GDM1 (cell line): ENCODE measurements around the gene GXYLT2.
"Not testable (repeated sequence)": the region's sequence is repeated elsewhere in the genome, so short reads cannot be mapped to it uniquely, and the experiment has no call there.

Experiments used
- DNase-seq: peaks from one replicate; lab custom pipeline; 2025; lab: John Stamatoyannopoulos, UW

The GXYLT2 gene

GRCh38 chr3:72974956-72975355 is 87.1 kb downstream of the GXYLT2 start:
- no peak for DNase-seq

GRCh38 chr3:72976281-72976741 is 88.5 kb downstream of the GXYLT2 start:
- DNase-seq, result no peak

- DNase-seq, result no peak
Measured at GRCh38 chr3:72977060-72977808, 89.4 kb downstream of the GXYLT2 start.

- no peak for DNase-seq
Measured at GRCh38 chr3:72982609-72983366, 94.9 kb downstream of the GXYLT2 start.

GRCh38 chr3:72985576-72985975 is 97.7 kb downstream of the GXYLT2 start:
- DNase-seq, result no peak

- DNase-seq, result no peak
Measured at GRCh38 chr3:72990701-72991395, 103.0 kb downstream of the GXYLT2 start.

- no peak for DNase-seq
Measured at GRCh38 chr3:72991522-72991921, 103.7 kb downstream of the GXYLT2 start.

- DNase-seq, result no peak
Measured at GRCh38 chr3:72993391-72993790, 105.5 kb downstream of the GXYLT2 start.

- no peak for DNase-seq
Measured at GRCh38 chr3:72995337-72995736, 107.5 kb downstream of the GXYLT2 start.

GRCh38 chr3:72996121-72996472 is 108.3 kb downstream of the GXYLT2 start:
- no peak for DNase-seq

GRCh38 chr3:72996473-72997333 is 108.9 kb downstream of the GXYLT2 start, which contains the start of gene PPP4R2:
Gene PPP4R2 (plus strand): TSS chr3:72996811. CDS start chr3:72997038, 227 bp downstream.
- peak; percentile 92 for DNase-seq

GRCh38 chr3:72997421-72997961 is 109.6 kb downstream of the GXYLT2 start:
- peak; percentile 4 for DNase-seq

- no peak for DNase-seq
Measured at GRCh38 chr3:72998466-72998865, 110.6 kb downstream of the GXYLT2 start.

GRCh38 chr3:72999951-73000350 is 112.1 kb downstream of the GXYLT2 start:
- DNase-seq, result no peak

GRCh38 chr3:73003050-73003449 is 115.2 kb downstream of the GXYLT2 start:
- DNase-seq, result not testable (repeated sequence)

- no peak for DNase-seq
Measured at GRCh38 chr3:73004316-73004715, 116.5 kb downstream of the GXYLT2 start.

GRCh38 chr3:73007992-73008712 is 120.3 kb downstream of the GXYLT2 start:
- no peak for DNase-seq

GRCh38 chr3:73009008-73009407 is 121.2 kb downstream of the GXYLT2 start:
- DNase-seq, result no peak

GRCh38 chr3:73009750-73010149 is 121.9 kb downstream of the GXYLT2 start:
- no peak for DNase-seq

- DNase-seq, result no peak
Measured at GRCh38 chr3:73010158-73010557, 122.3 kb downstream of the GXYLT2 start.

GRCh38 chr3:73018298-73018697 is 130.5 kb downstream of the GXYLT2 start:
- no peak for DNase-seq
